ENCODE results near the gene OSBPL10.

The OSBPL10 gene

DNA sequence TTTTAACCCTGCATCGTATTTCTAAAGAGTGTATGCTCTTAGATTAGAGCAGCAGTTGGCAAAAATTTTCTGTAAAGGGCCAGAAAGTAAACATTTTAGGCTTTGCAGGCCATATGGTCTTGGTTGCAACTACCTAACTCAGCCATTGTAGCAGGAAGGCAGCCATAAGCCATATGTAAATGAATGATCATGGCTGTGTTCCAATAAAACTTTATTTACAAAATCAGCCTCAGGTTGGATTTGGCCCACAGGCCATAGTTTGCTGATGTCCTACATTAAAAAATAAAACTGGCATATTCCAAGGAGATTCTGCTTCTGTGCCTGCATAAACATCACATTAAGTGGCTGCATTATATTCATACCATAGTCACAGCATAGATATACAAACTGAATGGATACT is 313.5 kb downstream of the OSBPL10 start:
- DNase-seq (ENCODE audit: low read depth, low spot score), result no peak

DNA sequence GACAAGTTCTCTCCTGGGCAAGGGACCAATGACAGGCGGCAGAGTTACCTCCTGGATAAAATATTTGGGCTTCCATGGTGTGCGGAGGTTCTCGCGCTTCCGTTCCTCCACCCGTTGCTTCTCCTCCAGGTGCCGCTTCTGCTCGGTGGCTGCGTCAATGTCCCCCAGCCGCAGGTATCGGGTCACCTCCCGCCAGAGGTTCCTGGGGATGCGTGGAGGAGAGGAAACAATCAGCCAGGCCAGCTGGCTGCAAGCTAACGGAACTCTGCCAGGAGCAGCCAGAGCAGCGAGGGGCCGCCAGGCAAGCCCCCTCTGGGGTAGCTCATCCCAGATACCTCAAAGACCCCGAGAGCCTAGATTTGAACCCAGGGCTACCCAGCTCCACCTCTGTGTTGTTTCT is 317.0 kb downstream of the OSBPL10 start:
- DNase-seq (ENCODE audit: low read depth, low spot score), result no peak

DNA sequence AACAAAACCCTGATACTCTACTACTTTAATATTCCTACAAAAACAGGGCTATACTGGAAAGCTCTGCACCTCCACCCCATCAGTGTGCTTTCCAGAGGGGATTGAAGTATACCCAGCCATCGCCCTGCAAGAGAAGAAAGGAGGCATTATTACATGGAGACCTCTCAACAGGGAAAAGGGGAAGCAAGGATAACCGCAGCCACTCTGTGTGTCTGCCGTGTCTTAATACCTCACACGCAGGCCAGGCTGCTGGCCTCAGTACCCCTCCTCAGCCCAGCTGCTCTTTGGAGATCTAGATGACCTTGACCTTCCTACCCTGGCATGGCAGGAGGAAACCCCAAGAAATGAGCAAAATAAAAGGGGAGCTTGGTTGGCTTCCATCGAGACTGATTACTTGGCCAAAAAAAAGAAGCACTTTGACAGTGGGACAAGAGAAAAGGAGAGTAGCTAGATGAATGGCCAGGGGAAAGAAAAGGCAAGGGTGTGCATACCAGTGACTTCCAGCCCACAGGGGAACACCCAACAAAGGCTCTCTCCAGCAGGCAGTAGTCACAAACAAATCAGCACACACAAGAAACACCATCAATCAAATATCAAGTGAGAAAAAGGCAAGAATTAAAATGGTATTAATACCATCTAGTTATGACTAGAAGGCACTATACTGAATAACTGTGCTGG is 318.9 kb downstream of the OSBPL10 start:
- DNase-seq (ENCODE audit: low read depth, low spot score), result no peak

DNA sequence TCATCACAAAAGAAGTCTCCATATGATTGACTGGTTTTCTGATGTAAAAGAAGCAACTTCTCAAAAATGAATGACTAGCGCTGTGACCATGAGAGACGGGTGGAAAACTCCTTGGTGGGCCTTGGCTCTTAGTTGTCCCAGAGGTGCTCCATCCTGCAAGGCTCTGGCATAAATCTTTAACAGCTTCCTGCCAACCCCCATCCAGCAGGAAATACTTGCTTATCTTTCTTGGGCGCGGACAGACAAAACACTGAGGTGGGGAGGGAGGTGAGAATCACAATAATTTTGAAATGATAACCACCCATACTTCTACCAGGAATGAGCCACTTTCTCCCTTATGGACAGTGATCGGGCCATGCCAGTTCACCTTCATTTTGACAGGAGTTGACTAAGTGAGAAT is 319.8 kb downstream of the OSBPL10 start:
- DNase-seq (ENCODE audit: low read depth, low spot score), result no peak

DNA sequence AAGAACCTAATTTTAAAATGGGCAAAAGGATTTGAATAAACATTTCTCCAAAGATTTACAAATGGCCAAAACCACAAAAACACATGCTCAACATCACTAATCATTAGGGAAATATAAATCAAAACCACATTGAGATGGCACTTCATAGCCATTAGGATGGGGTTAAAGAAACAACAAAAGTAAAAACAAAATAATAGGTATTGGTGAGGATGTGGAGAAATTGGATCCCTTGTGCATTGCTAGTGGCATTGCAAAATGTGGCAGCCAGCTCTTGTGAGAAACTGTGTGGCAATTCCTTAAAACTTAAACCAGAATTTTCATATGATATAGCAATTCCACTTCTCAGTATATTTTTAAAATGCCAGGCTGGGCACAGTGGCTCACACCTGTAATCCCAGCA is 321.8 kb downstream of the OSBPL10 start:
- DNase-seq (ENCODE audit: low read depth, low spot score), result no peak

DNA sequence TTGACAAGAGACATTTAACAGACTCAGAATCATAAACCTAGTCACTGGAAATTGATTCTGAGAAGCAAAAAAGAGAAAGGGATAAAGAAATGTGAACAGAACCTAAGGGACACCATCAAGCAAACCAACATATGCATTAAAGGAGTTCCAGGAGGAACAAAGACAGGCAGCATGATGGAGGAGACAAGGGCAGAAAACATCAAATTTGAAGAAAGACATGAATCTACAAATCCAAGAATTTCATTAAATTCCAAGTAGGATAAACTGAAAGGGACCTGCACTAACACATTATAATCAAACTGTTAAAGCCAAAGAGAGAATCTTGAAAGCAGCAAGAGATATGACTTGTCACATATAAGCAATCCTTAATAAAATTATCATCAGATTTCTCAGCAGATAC is 326.1 kb downstream of the OSBPL10 start:
- DNase-seq (ENCODE audit: low read depth, low spot score), result no peak

DNA sequence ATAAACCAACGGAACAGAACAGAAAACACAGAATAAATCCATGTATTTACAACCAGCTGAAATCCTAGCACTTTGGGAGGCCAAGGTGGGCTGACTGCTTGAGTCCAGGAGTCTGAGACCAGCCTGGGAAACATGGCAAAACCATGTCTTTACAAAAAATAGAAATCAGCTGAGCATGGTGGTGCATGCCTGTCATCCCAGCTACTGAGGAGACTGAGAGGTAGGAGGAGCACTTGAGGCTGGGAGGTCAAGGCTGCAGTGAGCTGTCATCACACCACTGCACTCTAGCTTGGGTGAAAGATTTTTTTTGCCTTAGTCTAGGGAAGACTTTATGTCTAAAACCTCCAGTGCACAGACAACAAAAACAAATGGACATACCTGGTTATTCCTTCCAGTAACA is 327.6 kb downstream of the OSBPL10 start:
- no peak for DNase-seq (ENCODE audit: low read depth, low spot score)

DNA sequence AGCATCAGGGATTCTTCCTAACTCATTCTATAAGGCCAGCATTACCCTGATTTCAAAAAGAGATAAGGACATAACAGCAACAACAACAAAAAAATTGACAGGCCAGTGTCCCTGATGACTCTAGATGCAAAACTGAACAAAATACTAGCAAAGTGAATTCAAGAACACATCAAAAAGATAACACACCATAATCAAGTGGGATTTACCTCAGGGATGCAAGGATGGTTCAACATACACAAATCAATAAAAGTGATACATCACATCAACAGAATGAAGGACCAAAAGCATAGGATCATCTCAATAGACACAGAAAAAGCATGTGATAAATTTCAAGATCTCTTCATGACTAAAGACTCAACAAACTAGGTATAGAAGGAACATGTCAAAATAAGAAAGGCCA is 328.8 kb downstream of the OSBPL10 start:
- no peak for DNase-seq (ENCODE audit: low read depth, low spot score)

DNA sequence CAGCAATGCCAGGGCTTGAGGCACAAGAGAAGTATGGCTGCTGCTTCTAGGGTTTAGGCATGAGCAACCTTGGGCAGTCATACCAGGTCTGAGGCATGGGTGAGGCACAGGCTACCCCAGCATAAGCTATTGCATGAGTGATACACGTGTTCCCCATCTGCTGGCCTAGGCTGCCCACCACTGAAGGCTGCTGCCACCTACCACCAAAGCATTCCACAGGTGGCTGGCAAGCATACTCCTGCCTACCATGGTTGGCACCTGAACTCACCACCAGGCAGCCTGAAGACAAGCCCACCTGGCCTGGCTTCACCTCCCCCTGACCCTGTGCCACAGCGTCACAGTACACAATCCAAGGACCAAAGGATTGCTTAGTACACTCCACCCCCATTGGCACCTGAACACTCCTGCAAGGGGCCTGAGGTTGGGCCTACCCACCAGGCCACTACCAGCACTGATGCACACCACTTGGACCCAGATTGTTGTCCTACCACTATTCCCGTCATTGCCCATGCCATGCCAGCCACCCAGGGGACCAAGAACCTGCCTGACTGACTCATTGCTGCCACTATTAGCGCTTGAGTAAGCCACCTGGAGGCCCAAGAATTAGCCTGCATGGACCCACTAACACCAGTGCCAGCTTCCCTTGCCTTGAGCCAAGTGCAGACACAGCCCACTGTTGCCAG is 332.6 kb downstream of the OSBPL10 start:
- no peak for DNase-seq (ENCODE audit: low read depth, low spot score)

DNA sequence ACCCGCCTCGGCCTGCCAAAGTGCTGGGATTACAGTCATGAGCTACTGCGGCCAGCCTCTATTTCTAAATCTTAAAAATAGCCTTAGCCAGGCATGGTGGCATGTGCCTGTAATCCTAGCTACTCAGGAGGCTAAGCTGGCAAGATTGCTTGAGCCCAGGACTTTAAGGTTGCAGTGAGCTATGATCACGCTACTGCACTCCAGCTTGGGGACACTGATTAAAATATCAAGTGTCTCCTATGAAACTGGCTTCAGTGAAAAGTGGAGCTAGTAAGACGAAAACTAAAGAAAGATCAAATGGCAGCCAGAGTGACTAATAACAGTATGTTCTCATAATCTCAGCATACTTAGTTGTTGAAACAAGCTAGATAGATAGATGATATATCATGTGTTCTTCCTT is 335.8 kb downstream of the OSBPL10 start:
- DNase-seq (ENCODE audit: low read depth, low spot score), result no peak

DNA sequence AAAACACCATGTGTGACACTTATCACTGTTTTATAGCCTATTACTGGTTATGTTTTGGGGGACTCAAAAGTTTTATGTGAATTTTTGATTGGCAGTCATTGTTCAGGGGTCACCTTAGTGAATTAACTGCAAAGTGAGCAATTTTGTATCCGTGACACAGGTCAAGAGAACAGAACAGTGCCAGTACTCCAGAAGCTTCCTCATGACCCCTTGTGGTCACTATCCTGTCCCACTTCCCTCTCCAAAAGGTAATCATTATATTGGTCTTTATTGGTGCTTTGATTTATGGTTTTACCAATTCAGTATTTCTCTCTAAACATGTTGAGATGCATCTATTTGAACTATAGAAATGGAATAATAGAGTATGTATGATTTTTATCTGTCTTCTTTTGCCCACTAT is 341.2 kb downstream of the OSBPL10 start:
- DNase-seq (ENCODE audit: low read depth, low spot score), result no peak

DNA sequence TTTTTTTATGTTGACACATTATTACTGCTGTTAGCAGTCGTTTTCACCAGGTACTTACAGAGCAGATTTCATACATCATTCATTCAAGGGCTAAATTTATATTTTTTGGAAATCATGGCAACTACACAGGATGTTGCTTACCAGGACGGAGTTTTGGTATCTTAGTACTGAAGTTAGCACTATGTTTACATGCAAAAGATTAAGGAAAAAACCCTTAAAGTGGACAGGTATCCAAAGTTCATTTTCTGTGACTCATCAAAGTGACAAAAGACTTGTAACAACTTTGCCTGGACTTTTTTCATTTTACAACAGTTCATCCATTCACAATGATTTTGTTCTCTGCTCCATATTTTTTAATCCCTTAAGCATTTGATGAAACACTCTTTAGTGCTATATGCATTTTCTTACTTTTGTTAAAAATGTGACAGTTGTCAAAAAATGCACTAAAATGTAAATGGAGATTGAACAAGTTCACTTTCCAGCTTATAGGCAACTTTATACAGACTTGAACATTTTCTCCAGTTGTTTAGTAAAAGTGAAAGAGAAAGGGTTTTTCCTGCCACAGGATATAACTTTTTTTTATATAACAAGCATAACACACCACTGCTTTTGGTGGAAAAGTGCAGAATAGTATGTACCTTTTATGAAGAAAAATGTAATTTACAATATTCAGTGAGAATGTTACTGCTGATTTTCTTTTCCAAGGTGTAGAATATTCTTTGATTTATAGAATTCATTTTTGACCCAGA is 344.2 kb downstream of the OSBPL10 start:
- DNase-seq (ENCODE audit: low read depth, low spot score), result no peak

DNA sequence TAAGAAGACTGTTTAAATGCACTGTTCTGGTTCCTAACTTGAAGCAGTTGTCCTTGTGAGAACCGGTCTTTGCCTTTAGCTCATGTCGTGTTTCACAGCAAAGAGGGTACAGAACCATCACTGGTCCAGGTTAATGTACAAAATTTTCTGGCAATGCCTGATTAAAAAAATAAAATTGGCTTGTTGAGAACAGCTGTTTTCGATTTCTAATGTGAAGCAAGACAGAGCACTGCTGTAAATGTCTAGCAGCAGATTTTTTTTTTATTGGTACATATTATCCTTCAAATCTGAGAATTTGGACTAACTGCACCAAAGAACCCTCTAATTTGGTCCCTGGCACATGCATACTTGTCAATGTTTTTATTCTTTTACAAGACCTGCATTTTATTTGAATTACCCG is 345.0 kb downstream of the OSBPL10 start:
- DNase-seq (ENCODE audit: low read depth, low spot score), result no peak

DNA sequence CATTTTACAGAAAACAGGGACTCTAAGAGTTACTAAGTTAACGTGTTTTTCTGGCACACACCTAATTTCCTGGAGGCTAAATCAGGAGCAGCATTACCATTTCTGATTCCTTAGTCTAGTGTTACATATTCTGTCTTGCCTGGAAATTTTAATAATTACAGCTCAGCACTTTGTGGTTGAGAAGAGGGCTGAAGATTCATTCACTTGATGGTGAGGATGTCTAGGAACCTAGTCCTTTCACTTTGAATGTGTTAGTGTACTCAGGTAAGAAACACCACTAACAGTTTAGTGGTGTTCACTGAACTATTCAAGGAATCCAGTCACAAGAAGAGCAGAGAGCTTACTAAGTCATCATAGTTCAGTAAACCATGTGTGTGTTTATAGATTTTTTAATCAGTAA is 345.5 kb downstream of the OSBPL10 start:
- no peak for DNase-seq (ENCODE audit: low read depth, low spot score)

DNA sequence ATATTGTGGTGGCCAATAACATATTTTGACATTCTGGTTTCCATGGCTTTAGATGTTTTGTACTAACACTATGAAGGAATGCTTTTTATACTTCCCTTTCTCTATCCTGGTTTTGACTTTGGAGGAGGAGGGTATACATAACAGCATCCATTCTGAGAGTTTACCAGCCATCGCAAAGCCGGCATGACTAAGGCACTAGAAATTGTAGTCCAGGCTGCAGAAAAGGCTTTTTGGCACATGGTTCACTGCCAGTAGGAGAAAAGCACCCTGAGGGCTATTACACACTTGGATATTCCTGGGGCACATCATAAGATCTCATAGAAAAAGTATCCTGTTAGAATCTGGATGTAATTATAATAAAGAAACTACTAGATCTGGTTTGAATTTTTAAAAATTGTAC is 346.6 kb downstream of the OSBPL10 start:
- no peak for DNase-seq (ENCODE audit: low read depth, low spot score)

DNA sequence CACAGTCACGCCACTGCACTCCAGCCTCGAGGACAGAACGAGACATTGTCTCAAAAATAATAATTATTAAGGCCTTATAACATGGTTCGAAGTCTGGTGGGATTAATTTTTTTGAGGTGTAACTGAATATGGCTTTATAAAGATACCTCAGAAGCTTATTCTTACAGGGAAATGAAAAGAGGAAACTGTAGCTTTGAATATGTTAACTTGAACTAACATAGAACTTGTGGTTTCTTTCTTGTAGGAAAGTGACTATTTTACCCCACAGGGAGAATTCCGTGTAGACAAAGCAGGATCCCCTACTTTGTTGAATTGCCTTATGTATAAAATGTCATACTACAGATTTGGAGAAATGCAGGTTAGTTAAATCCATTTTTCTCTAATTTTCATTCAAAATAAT is 352.0 kb downstream of the OSBPL10 start:
- DNase-seq (ENCODE audit: low read depth, low spot score), result no peak

DNA sequence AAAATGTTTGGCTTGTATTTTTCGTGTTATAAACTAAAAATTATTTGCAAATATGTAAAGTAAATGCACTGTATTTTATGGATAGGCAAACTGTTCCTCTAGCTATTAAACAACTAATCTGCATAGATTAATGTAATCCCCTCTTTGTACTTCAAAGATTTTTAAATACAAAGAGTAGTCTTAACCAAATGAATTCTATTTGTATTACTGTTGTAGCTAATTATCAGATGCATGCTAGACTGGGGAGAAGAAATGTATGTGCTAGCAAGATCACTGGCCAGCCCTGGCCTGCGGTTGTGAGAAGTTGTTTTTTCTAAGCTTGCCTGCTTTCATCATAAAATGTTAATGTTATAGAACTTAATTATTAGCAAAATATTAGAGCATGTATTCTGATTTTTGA is 355.7 kb downstream of the OSBPL10 start:
- DNase-seq (ENCODE audit: low read depth, low spot score), result no peak

DNA sequence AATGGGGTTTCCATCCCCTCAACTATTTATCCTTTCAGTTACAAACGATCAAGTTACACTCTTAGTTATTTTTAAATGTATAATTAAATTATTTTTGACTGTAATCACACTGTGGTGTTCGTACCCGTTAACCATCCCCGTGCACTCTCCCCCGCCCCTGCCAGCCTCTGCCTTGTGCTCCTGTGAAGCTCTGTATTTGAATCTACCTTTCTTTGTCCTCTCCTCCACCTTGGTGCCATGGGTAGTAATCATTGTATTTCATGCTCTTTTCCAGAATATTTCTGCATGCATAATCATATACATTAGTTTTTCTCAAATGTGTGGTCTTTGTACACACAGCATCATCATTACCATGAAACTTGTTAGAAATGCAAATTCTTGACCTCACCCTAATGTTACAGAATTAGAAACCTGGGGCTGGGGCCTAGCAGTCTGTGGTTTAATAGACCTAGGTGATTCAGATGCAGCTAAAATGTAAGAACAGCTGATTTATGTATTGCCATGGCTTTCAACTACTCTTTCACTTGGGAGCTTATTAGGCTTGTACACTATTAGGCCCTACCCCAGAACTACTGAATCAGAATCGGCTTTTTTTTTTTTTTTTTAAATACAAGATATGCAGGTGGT is 356.9 kb downstream of the OSBPL10 start:
- DNase-seq (ENCODE audit: low read depth, low spot score), result no peak

DNA sequence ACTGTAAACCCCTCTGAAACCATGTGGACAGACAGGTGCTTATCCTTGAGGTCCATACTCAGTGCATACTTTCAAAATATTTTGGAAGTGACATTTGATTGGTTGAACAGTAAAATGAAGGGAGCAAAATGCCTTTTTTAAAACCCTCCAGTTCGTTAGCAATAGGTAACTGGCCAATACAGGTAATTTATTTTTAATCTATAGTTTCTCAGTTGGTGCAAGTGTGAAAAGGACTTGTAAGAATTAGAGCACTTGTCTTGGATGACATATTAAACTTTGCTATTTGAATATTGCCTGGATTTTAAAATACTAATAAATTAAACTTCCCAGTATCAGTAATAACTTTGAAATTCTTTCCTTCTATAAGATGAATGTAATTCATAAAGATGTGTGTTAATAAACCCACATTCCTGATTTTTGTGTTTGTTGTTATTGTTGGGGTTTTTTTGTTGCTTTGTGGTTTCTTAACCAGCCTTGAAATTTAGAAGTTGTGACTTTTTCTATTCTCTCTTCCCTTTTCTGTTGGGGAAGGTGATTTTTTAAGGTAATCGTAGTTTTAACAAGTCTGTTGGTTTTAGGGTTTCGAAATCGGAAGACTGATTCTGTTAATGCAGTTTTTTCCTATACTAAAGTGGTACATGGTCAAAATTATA is 358.3 kb downstream of the OSBPL10 start:
- no peak for DNase-seq (ENCODE audit: low read depth, low spot score)

DNA sequence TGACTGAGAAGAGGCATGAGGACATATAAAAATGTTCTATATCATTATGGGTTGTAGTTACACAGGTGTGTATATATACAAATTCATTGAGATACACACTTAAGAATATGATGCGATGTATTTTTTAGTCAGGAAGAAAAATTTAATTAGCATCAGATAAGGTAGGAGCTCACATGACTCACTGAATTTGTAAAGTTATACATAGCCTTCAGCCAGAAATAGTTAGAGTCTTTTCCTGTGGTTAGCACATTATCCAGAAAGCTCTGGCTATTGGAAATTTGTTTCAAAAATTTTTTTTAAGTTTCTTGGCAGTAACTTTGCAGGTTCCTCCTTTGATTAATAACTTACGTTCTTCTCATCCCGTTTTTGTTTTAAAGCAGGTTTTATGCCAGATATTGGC is 359.7 kb downstream of the OSBPL10 start:
- no peak for DNase-seq (ENCODE audit: low read depth, low spot score)

DNA sequence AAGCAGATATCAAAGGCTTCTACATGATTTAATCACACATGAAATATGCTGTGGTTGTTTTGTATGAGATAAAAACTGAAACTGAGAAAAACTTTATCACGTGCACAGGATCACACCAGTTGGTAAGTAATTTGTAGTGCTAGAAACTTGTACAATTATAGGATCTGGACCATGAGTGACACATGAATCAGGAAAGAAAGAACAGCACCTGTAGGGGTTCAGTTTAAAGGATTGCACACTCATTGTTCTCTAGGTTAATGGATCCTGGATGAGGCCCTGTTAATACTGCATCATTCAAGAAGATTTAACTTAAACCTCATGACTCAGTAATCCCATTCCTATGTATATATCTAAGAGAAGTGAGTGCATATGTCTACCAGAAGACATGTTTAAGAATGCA is 360.4 kb downstream of the OSBPL10 start:
- no peak for DNase-seq (ENCODE audit: low read depth, low spot score)

DNA sequence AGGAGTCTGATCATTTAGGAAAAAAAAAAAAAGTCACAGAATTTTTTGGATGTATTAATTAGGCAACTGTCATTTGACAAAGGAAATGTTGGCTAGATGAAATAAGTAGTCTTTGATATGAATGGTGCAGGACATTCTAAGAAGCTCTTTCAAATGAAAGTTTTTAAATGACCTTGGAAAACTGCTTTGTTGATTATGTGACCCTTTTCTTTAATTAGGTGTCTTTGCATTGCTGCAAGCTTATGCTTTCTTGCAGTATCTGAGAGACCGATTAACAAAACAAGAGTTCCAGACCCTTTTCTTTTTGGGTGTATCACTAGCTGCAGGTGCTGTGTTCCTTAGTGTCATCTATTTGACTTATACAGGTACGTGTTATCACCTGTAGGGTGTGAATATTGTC is 364.4 kb downstream of the OSBPL10 start:
- DNase-seq (ENCODE audit: low read depth, low spot score), result no peak

Data from activated naive CD8-positive, alpha-beta T cell treated with anti-CD3 and anti-CD28 coated beads, Interleukin-2, amount 50 U/mL, for 16 hours (primary cell).